Tibial nerve (tissue), 4 donors: ENCODE measurements around the gene FAT2. TPM values are rescaled to one million over a fixed set of nuclear protein-coding genes. Genes with fewer than 3 reads are reported as not detected.

Experiments used
- DNase-seq, 2 donors: peaks; one replicate each; pipeline ENCODE4 v3.0.0-alpha.2; 2019; ENCODE audit warnings: low spot score in 2 of 2
- H3K27ac ChIP-seq, 4 donors: fragments of 200-600 bp; sonication (generic) in 3 of 4; one replicate each; pipeline ENCODE4 v1.5.1; 2017 to 2019; ENCODE audit warnings: mild to moderate bottlenecking in 1 of 4
- H3K27me3 ChIP-seq, 2 donors: fragments of 200-600 bp; sonication (generic) in 1 of 2; one replicate each; pipeline versions ENCODE4 v1.5.1 to v1.6.0; 2017 to 2019
- H3K36me3 ChIP-seq, 3 donors: fragments of 200-600 bp; sonication (generic); one replicate each; pipeline ENCODE4 v1.5.1; 2018 to 2019
- H3K4me1 ChIP-seq, 4 donors: fragments of 200-600 bp; sonication (generic) in 3 of 4; one replicate each; pipeline ENCODE4 v1.5.1; 2017 to 2019
- H3K4me3 ChIP-seq, 4 donors: fragments of 200-600 bp; sonication (generic) in 3 of 4; one replicate each; pipeline ENCODE4 v1.5.1; 2017 to 2019; ENCODE audit warnings: mild to moderate bottlenecking in 1 of 4, moderate library complexity in 1 of 4
- H3K9me3 ChIP-seq, 4 donors: fragments of 200-600 bp; sonication (generic) in 3 of 4; one replicate each; pipeline ENCODE4 v1.5.1; 2017 to 2019
- EP300 ChIP-seq, 2 donors: sonication (generic); formaldehyde crosslinking; IDR thresholded peaks; one replicate each; pipeline ENCODE4 v1.6.1; 2017; ENCODE audit warnings: antibody characterized with exemption in 2 of 2, mild to moderate bottlenecking in 1 of 2
- POLR2A ChIP-seq, 2 donors: fragments of 450-650 bp; IDR thresholded peaks; one replicate each; pipeline ENCODE4 v1.6.1; 2017; ENCODE audit warnings: antibody characterized with exemption in 2 of 2, mild to moderate bottlenecking in 2 of 2, moderate library complexity in 2 of 2
- WGBS, 2 donors: methylation state at CpG; one replicate each; pipeline ENCODE4 v1.1.5; 2018; 5-methylcytosine and 5-hydroxymethylcytosine counted together
- total RNA-seq, 4 donors: library from RNA; depleted of rRNA; stranded (reverse); fragments of >200 nt; gene quantifications; one replicate each; pipeline ENCODE4 v1.1.0, GENCODE V29; 2016
- TF ChIP-seq, protein P1 (sequence below), 5 experiments: fragments of 200-600 bp in 3 of 5; fragments of 450-650 bp in 2 of 5; sonication (generic) in 3 of 5; IDR thresholded peaks; one replicate each; pipeline ENCODE4 v1.5.1; 2016 to 2019; ENCODE audit warnings: antibody characterized with exemption in 5 of 5, mild to moderate bottlenecking in 3 of 5, moderate library complexity in 2 of 5

The FAT2 gene
- total RNA-seq, 4 donors from 2014 or later, result under 0.01 TPM; not detected in 1

DNA sequence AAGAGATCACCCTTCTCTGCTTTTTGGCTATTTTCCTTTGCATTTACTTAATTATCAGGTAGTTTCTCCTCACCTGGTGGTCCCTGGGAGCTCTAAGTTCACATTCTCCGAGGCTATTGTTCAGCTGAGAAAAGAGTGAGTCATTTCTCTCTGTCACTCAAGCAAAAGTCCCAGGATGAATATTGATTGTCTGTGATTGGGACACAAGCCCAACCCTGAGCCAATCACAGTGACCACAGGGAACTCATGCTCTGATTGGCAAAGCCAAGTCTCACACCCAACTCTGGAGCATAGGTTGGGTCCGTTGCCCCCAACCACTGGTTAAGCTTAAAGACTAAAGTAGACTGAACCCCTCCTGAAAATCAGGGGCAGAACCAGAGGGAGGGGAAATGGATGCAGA lies 27.8 kb upstream of the FAT2 start:
- Histone ChIP-seq H3K27ac (no peak overlapping the region), H3K9me3 (no peaks in the 10 kb centered on the region), H3K4me1 (no peaks in the 10 kb centered on the region), H3K27me3 (no peaks in the 10 kb centered on the region), H3K4me3 (no peak overlapping the region), H3K36me3 (no peaks in the 10 kb centered on the region)
- 60 to 61% methylated on average over 1 to 2 of the region's 2 CpGs for WGBS, 2 donors
- DNase-seq, result no peak
- no peak for TF ChIP-seq EP300 (IDR thresholded peaks at IDR 0.05)
- TF ChIP-seq POLR2A (IDR thresholded peaks at IDR 0.05), result no peak
- TF ChIP-seq, protein P1, sequence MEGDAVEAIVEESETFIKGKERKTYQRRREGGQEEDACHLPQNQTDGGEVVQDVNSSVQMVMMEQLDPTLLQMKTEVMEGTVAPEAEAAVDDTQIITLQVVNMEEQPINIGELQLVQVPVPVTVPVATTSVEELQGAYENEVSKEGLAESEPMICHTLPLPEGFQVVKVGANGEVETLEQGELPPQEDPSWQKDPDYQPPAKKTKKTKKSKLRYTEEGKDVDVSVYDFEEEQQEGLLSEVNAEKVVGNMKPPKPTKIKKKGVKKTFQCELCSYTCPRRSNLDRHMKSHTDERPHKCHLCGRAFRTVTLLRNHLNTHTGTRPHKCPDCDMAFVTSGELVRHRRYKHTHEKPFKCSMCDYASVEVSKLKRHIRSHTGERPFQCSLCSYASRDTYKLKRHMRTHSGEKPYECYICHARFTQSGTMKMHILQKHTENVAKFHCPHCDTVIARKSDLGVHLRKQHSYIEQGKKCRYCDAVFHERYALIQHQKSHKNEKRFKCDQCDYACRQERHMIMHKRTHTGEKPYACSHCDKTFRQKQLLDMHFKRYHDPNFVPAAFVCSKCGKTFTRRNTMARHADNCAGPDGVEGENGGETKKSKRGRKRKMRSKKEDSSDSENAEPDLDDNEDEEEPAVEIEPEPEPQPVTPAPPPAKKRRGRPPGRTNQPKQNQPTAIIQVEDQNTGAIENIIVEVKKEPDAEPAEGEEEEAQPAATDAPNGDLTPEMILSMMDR (IDR thresholded peaks at IDR 0.05), result no peak

DNA sequence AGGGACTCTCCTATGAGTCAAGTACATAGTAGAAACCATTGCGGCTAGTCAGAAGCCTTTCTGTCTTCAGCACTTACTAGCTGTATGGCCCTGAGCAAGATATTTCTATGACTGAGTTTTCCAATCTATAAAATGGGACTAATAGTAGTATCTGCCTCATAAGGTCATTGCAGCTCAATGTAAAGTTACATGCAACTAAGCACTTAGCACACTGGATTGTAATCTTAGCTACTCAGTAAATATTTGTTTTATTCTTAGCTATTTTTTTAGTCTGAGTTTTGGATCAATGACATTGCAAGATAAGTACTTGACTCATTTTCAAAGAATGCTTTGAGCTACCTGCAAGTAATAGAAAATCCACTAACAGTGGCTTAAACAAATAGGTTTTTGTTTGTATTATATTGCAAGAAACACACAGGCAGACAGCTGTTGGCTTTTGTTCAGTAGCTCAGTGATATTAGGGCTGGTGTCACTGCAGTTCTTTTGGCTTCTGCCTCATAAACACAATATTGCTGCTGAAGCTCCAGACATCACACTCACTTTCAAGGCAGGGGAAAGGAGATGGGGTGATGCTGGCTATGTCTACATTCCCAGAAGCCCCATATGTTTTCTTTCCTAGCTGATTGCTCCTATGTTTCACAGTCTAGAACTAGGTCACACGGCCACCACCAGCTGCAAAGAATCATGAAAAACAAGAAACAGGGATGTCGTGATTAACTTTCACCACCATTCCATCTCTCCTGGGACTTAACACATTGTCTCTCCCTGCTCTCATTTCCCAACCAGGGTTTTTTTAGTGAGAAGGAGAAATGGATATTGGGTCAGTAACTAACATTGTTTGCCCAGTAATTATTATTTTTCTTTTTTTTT lies 26.9 kb upstream of the FAT2 start:
- H3K4me3 ChIP-seq, result no peak overlapping the region
- WGBS, 2 donors, result 76 to 82% methylated on average over 3 of the region's 3 CpGs

DNA sequence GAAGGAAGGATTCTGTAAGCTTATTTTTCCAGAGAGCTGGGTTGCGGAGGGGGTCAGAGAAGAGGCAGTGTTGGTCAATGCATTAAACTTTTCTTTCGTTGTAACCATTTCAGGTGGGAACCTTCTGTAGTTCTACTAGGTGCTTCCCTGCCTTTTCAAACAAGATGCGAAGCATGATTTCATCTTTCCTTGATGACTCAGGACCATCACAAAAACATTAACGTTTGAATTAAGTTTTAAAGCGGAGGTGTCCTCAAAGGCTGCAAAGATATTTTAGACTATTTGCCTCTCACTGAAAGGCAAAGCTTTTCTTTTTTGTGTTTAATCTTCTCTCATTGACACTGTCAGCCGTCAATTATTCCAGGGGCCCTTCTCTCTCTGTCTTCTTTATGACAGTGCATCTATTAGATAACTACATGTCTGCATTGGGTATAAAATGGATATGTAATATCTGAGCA lies 26.3 kb upstream of the FAT2 start:
- TF ChIP-seq, protein P1 (IDR thresholded peaks at IDR 0.05), result no peak
- no peak for TF ChIP-seq EP300 (IDR thresholded peaks at IDR 0.05)
- no peak overlapping the region for H3K4me3 ChIP-seq
- WGBS, 2 donors, result 87 to 90% methylated on average over 6 of the region's 6 CpGs
- H3K27ac ChIP-seq, result no peak overlapping the region
- H3K9me3 ChIP-seq, result no peaks in the 10 kb centered on the region
- H3K27me3 ChIP-seq, result no peaks in the 10 kb centered on the region
- DNase-seq, result no peak
- no peaks in the 10 kb centered on the region for H3K4me1 ChIP-seq
- H3K36me3 ChIP-seq, result no peaks in the 10 kb centered on the region

More for the DNA sequence above, 26.9 kb upstream of the FAT2 start:
- no peaks in the 10 kb centered on the region for H3K27me3 ChIP-seq
- DNase-seq, result no peak
- H3K9me3 ChIP-seq, result no peaks in the 10 kb centered on the region
- H3K36me3 ChIP-seq, result no peaks in the 10 kb centered on the region
- H3K27ac ChIP-seq, result no peak overlapping the region
- TF ChIP-seq, protein P1 (IDR thresholded peaks at IDR 0.05), result no peak
- TF ChIP-seq POLR2A (IDR thresholded peaks at IDR 0.05) (no peak), EP300 (IDR thresholded peaks at IDR 0.05) (no peak)
- H3K4me1 ChIP-seq, result no peaks in the 10 kb centered on the region

DNA sequence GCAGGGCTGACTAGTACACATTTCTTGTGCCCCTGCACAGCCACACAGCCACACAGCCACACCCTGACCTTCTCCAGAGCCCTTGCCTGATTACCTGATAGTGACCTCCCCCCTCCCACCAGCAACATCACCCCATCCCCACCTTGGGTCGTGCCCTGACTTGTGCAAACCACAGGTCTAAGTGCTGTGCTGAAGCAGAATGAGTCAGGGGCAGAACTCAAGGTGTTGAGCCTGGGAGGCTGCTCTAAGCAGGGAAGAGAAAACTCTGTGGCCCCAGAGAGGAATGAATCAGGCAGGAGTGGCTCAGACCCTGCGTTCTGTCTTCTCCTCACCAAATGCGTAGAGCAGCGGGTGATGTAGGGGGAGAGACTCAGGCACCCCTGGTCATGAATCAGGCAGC lies 24.3 kb upstream of the FAT2 start:
- no peak overlapping the region for H3K27ac ChIP-seq
- H3K36me3 ChIP-seq, result no peaks in the 10 kb centered on the region
- DNase-seq, result no peak
- no peaks in the 10 kb centered on the region for H3K27me3 ChIP-seq
- TF ChIP-seq EP300 (IDR thresholded peaks at IDR 0.05) (no peak), POLR2A (IDR thresholded peaks at IDR 0.05) (no peak)
- TF ChIP-seq, protein P1 (IDR thresholded peaks at IDR 0.05), result no peak
- H3K4me3 ChIP-seq, result no peak overlapping the region
- no peaks in the 10 kb centered on the region for H3K4me1 ChIP-seq
- no peaks in the 10 kb centered on the region for H3K9me3 ChIP-seq
- WGBS, 2 donors, result 65 to 74% methylated on average over 4 of the region's 4 CpGs

DNA sequence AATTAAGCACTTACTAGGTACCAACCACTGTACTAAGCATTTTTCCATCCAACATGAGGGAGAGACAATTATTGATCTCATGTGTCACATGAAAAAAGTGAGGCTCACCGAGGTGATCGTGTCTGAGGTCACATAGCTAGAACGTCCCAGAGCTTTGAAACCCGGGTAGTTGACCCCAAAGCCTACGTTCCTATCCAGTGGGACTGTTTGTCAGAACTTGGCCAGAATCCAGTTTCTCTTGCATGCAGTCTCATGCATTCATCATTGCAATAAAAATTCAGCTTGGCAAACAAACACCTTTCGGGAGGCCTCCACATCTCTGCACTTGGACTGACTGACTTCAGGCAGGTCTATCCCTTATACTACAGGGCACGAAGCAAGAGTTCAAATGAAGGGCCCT lies 23.4 kb upstream of the FAT2 start:
- Histone ChIP-seq H3K27ac (no peak overlapping the region), H3K4me1 (no peaks in the 10 kb centered on the region), H3K9me3 (no peaks in the 10 kb centered on the region), H3K36me3 (no peaks in the 10 kb centered on the region), H3K27me3 (no peaks in the 10 kb centered on the region), H3K4me3 (no peak overlapping the region)
- TF ChIP-seq POLR2A (IDR thresholded peaks at IDR 0.05), result no peak
- TF ChIP-seq, protein P1 (IDR thresholded peaks at IDR 0.05), result no peak
- no peak for TF ChIP-seq EP300 (IDR thresholded peaks at IDR 0.05)
- no peak for DNase-seq
- 43 to 44% methylated on average over 7 of the region's 7 CpGs for WGBS, 2 donors
